Trophoblast cell (in vitro differentiated cells and primary cell): Measurements from ENCODE around the gene SERPING1.
A peak's percentile ranks its signal among the peaks of the same experiment; 100 is the strongest.

Experiments
- DNase-seq, 2 donors: peaks; one replicate each; pipeline ENCODE4 v3.0.0-alpha.2; 2016
- H2AFZ ChIP-seq: 2 replicates; pipeline ENCODE4 v1.6.1; 2013; ENCODE audit warnings: low read length, moderate library complexity, mild to moderate bottlenecking; ENCODE audit not compliant: insufficient read depth, poor library complexity
- H2AK5ac ChIP-seq: 2 replicates; pipeline ENCODE4 v1.6.1; 2013; ENCODE audit warnings: mild to moderate bottlenecking, low read length
- H2BK120ac ChIP-seq: 2 replicates; pipeline ENCODE4 v1.6.1; 2013; ENCODE audit warnings: low read length, mild to moderate bottlenecking, moderate library complexity; ENCODE audit not compliant: insufficient read depth, poor library complexity
- H2BK12ac ChIP-seq: 2 replicates; pipeline ENCODE4 v1.6.1; 2013; ENCODE audit warnings: mild to moderate bottlenecking, low read length, moderate library complexity
- H2BK5ac ChIP-seq: 2 replicates; pipeline ENCODE4 v1.6.1; 2013; ENCODE audit warnings: low read length, low read depth, moderate library complexity, mild to moderate bottlenecking; ENCODE audit not compliant: poor library complexity
- H3K14ac ChIP-seq: 2 replicates; pipeline ENCODE4 v1.6.1; 2013; ENCODE audit warnings: mild to moderate bottlenecking, low read length
- H3K18ac ChIP-seq: 2 replicates; pipeline ENCODE4 v1.6.1; 2013; ENCODE audit warnings: mild to moderate bottlenecking, low read length
- H3K23ac ChIP-seq: 2 replicates; pipeline ENCODE4 v1.6.1; 2013; ENCODE audit warnings: low read length
- H3K27ac ChIP-seq: 2 replicates; pipeline ENCODE4 v1.5.1; 2013; ENCODE audit warnings: low read depth, mild to moderate bottlenecking, inconsistent platforms, low read length, moderate library complexity
- H3K27me3 ChIP-seq: 2 replicates; pipeline ENCODE4 v1.6.1; 2013; ENCODE audit warnings: inconsistent platforms, mild to moderate bottlenecking, low read length, moderate library complexity; ENCODE audit not compliant: insufficient read depth
- H3K36me3 ChIP-seq, 2 experiments: 1 replicate in 1 of 2; 2 replicates in 1 of 2; pipeline ENCODE4 v1.6.1; 2013; ENCODE audit warnings: low read length in 2 of 2, mild to moderate bottlenecking in 2 of 2, moderate library complexity in 1 of 2; ENCODE audit not compliant: insufficient read depth in 2 of 2, control insufficient read depth in 1 of 2
- H3K4ac ChIP-seq: 2 replicates; pipeline ENCODE4 v1.6.1; 2013; ENCODE audit warnings: low read depth, mild to moderate bottlenecking, low read length, moderate library complexity
- H3K4me1 ChIP-seq, 2 experiments: 1 replicate in 1 of 2; 2 replicates in 1 of 2; pipeline ENCODE4 v1.6.1; 2013; ENCODE audit warnings: low read length in 2 of 2, mild to moderate bottlenecking in 2 of 2, moderate library complexity in 1 of 2; ENCODE audit not compliant: insufficient read depth in 2 of 2, control insufficient read depth in 1 of 2
- H3K4me2 ChIP-seq: 2 replicates; pipeline ENCODE4 v1.6.1; 2013; ENCODE audit warnings: inconsistent platforms, mild to moderate bottlenecking, low read length, moderate library complexity
- H3K4me3 ChIP-seq: 2 replicates; pipeline ENCODE4 v1.5.1; 2013; ENCODE audit warnings: mild to moderate bottlenecking, low read depth, low read length, inconsistent platforms
- H3K79me1 ChIP-seq: one replicate; pipeline ENCODE4 v1.6.1; 2013; ENCODE audit warnings: low read length
- H3K79me2 ChIP-seq: 2 replicates; pipeline ENCODE4 v1.6.1; 2013; ENCODE audit warnings: low read length, mild to moderate bottlenecking; ENCODE audit not compliant: control insufficient read depth, insufficient read depth, poor library complexity
- H3K9ac ChIP-seq: 2 replicates; pipeline ENCODE4 v1.6.1; 2013; ENCODE audit warnings: mild to moderate bottlenecking, low read length
- H3K9me3 ChIP-seq: 2 replicates; pipeline ENCODE4 v1.6.1; 2013; ENCODE audit warnings: low read depth, mild to moderate bottlenecking, control low read depth, inconsistent platforms, low read length; ENCODE audit not compliant: insufficient read depth
- H4K12ac ChIP-seq: 2 replicates; pipeline ENCODE4 v1.6.1; 2013; ENCODE audit warnings: low read depth, mild to moderate bottlenecking, low read length, moderate library complexity
- H4K8ac ChIP-seq: 2 replicates; pipeline ENCODE4 v1.6.1; 2013; ENCODE audit warnings: low read depth, mild to moderate bottlenecking, low read length, moderate library complexity
- H4K91ac ChIP-seq: one replicate; pipeline ENCODE4 v1.6.1; 2013; ENCODE audit warnings: low read depth, mild to moderate bottlenecking, low read length, moderate library complexity
- WGBS: extraction: QIAGEN DNeasy Blood & Tissue Kit; methylation state at CpG from one replicate; pipeline ENCODE4 v1.1.7; 2013; ENCODE audit warnings: missing lambda C conversion rate; ENCODE audit not compliant: insufficient read length, insufficient coverage; ENCODE audit errors: extremely low coverage; 5-methylcytosine and 5-hydroxymethylcytosine counted together

SERPING1 gene

DNA sequence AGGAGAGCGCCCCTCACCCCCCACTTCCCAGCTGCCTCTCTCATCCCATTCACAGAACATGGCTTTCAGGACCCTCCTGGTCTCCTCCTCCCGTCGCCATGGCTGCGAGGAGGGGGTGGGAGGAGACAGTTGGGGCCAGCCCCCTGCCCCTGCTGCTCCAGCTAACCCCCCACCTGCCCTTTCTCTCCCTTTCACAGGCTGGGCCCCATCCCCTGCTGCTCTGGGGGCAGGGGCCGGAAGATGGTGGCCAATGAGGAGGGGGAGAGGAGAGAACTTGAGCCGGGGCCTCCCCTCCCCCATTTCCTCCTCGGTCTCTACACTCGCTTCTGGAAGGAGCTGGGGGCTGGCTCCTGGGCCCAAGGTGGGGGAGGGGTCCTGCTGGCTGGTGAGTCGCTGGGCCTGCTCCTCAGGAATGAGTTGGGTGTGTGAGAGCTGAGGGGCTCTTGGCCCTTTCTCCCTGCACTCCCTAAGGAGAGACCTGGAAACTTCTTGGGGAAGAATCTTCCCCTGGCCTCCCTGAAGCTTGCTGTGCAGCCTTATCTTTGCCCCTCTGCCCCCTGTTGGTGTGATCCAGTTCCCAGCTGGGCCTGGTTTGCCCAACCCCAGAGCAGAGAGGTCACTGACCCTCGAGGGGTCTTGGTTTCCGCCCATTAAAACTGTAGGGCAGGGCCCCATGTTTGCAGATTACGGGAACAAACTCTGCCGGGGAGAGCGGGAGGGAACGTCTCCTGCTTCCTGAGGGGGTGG, 42.0 kb downstream of the SERPING1 start:
- peak overlapping the region; percentile 98 for H3K4me3 ChIP-seq
- H2BK120ac ChIP-seq = peak overlapping the region; percentile 99
- no CpG with 5 or more reads among the region's 15 CpGs for WGBS
- H3K18ac ChIP-seq = peak overlapping the region; percentile 52
- H3K9me3 ChIP-seq = no peaks in the 10 kb centered on the region
- peak overlapping the region; percentile 96 for H3K27ac ChIP-seq
- peak overlapping the region; percentile 33 for H2AK5ac ChIP-seq
- H3K27me3 ChIP-seq = no peaks in the 10 kb centered on the region
- H2BK12ac ChIP-seq = peak overlapping the region; percentile 25
- H4K12ac ChIP-seq = peak overlapping the region; percentile 99
- H3K79me2 ChIP-seq = peaks cover 22% of the 10 kb centered on the region
- H3K36me3 ChIP-seq = peaks cover 8 to 9% of the 10 kb centered on the region in 2 experiments
- H3K4me1 ChIP-seq = peaks cover 18 to 22% of the 10 kb centered on the region in 2 experiments
- H3K4ac ChIP-seq = peak overlapping the region; percentile 95
- peaks cover 29% of the 10 kb centered on the region for H3K79me1 ChIP-seq
- no peak overlapping the region for H2AFZ ChIP-seq
- H3K14ac ChIP-seq = peak overlapping the region; percentile 98
- DNase-seq = no peak
- H3K4me2 ChIP-seq = peak overlapping the region; percentile 92
- H4K8ac ChIP-seq = peak overlapping the region; percentile 99
- H3K9ac ChIP-seq = peak overlapping the region; percentile 99
- H2BK5ac ChIP-seq = peak overlapping the region; percentile 100
- no peak overlapping the region for H3K23ac ChIP-seq
- peak overlapping the region; percentile 100 for H4K91ac ChIP-seq

DNA sequence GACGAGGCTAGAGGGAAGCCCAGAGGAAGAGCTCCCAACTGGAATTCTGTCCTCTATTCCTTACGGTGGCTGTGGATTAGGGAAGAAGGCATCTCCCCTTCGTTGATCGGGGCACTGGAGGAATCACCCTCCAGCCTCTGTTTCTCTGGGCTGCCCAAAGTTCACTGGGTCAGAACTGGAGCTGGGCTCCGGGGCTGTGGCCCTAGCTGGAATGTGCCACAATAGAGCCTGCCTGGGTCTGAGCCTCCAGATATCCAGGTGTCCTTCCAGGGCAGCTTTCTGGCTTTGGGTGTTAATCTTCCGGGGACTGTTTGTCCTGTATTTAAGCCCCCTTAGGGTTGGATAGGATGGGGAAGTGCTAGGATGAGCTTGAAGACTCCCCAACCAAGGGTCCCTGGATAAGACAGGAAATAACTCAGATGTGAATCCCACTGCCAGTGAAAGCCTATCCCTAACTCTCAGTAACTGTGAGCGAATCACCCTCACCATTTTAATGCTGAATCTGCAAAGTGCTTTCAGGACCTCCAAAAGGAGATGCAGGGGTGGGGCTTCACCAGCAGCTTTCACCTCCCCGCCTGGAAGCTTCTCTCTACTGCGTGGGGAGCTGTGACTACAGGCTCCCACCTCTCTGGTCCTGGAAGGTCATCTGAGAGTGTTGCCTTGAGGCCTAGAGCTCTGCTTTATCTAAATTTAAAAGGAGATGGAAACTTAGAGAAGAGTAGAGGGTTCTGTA, 42.7 kb downstream of the SERPING1 start:
- peak overlapping the region; percentile 39 for H4K8ac ChIP-seq
- H2AFZ ChIP-seq = no peak overlapping the region
- H3K9ac ChIP-seq = peak overlapping the region; percentile 63
- peak overlapping the region; percentile 25 for H2BK12ac ChIP-seq
- H2AK5ac ChIP-seq = peak overlapping the region; percentile 33
- no peaks in the 10 kb centered on the region for H3K27me3 ChIP-seq
- peak overlapping the region; percentile 92 for H3K4me2 ChIP-seq
- peak overlapping the region; percentile 43 for H3K18ac ChIP-seq
- peak overlapping the region; percentile 67 for H2BK5ac ChIP-seq
- H3K4ac ChIP-seq = peak overlapping the region; percentile 44
- no peak overlapping the region for H3K23ac ChIP-seq
- H3K79me1 ChIP-seq = peaks cover 29% of the 10 kb centered on the region
- H3K4me1 ChIP-seq = peaks cover 18 to 22% of the 10 kb centered on the region in 2 experiments
- peak overlapping the region; percentile 82 for H2BK120ac ChIP-seq
- peaks cover 22% of the 10 kb centered on the region for H3K79me2 ChIP-seq
- peak overlapping the region; percentile 96 for H3K27ac ChIP-seq
- H3K9me3 ChIP-seq = no peaks in the 10 kb centered on the region
- H3K36me3 ChIP-seq = peaks cover 8 to 9% of the 10 kb centered on the region in 2 experiments
- peak overlapping the region; percentile 4 for H4K12ac ChIP-seq
- peak overlapping the region; percentile 58 for H3K14ac ChIP-seq
- no peak for DNase-seq
- no CpG with 5 or more reads among the region's 9 CpGs for WGBS
- H4K91ac ChIP-seq = peak overlapping the region; percentile 78
- H3K4me3 ChIP-seq = peak overlapping the region; percentile 59

DNA sequence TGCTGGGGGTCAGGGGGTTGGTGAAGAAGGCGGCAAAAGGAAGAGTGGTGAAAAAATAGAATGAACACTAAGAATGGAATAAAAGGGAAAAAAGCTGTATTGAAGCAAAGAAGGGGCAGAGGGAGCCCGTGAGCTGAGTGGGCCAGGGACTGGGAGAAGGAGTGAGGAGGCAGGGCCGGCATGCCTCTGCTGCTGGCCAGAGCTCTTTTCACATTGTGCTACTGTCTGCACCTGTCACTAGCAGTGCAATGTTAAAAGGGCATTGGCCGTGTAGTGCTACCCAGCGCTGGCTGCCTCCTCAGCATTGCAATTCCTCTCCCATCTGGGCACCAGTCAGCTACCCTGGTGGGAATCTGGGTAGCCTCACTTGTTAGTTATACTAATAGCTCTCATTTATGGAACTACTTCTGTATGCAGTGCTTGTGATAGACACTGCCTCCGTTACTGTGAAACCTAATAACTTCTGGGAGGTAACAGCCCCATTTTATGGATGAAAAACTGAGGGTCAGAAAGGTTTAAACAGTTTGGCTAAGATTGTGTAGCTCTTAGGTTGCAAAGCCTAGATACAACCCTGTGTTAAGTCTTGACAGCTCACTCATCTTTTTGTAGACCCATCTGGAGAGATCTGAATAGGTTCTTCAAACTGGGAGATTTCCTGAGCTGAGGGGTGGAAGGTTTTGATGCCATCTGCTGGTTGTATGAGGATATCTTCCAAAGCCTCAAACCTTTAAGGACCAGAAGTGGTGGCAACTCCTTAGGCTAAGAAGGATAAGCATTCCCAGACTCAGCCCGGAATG, 43.7 kb downstream of the SERPING1 start:
- Histone ChIP-seq H3K36me3 (peaks cover 8 to 9% of the 10 kb centered on the region in 2 experiments), H3K79me2 (peaks cover 22% of the 10 kb centered on the region), H3K4me3 (no peak overlapping the region), H3K4me1 (peaks cover 25 to 31% of the 10 kb centered on the region in 2 experiments), H3K79me1 (peaks cover 29% of the 10 kb centered on the region), H3K9ac (peak overlapping the region; percentile 4), H3K27ac (no peak overlapping the region), H3K9me3 (no peaks in the 10 kb centered on the region), H3K23ac (no peak overlapping the region), H4K12ac (no peak overlapping the region), H3K4me2 (peak overlapping the region; percentile 92), H2BK12ac (no peak overlapping the region), H3K4ac (peak overlapping the region; percentile 44), H2AK5ac (no peak overlapping the region), H4K91ac (no peak overlapping the region), H2BK5ac (no peak overlapping the region), H4K8ac (no peak overlapping the region), H2BK120ac (no peak overlapping the region), H3K18ac (peak overlapping the region; percentile 12), H3K14ac (no peak overlapping the region), H2AFZ (no peak overlapping the region), H3K27me3 (no peaks in the 10 kb centered on the region)
- no CpG with 5 or more reads among the region's 7 CpGs for whole genome bisulfite sequencing
- peak; percentile 52 to 72 for DNase-seq

- Histone ChIP-seq H3K36me3 (peaks cover 8 to 9% of the 10 kb centered on the region in 2 experiments), H3K9ac (no peak overlapping the region), H4K91ac (no peak overlapping the region), H3K9me3 (no peaks in the 10 kb centered on the region), H2BK120ac (no peak overlapping the region), H3K14ac (no peak overlapping the region), H3K18ac (no peak overlapping the region), H2AK5ac (no peak overlapping the region), H3K4me1 (peaks cover 37 to 38% of the 10 kb centered on the region in 2 experiments), H3K4me2 (no peak overlapping the region), H4K12ac (no peak overlapping the region), H2AFZ (no peak overlapping the region), H3K27me3 (no peaks in the 10 kb centered on the region), H3K79me2 (peaks cover 13% of the 10 kb centered on the region), H3K79me1 (peaks cover 14% of the 10 kb centered on the region), H3K4me3 (no peak overlapping the region), H2BK12ac (no peak overlapping the region), H4K8ac (no peak overlapping the region), H3K27ac (no peak overlapping the region), H3K23ac (no peak overlapping the region), H2BK5ac (no peak overlapping the region), H3K4ac (no peak overlapping the region)
- no CpG with 5 or more reads among the region's 3 CpGs for WGBS
- DNase-seq = peak in 1 of 2 donors; percentile 53
Measured at GRCh38 chr11:57643802-57644201, 46.3 kb downstream of the SERPING1 start.
